ENCODE measurements around the gene GRSF1.

DNA sequence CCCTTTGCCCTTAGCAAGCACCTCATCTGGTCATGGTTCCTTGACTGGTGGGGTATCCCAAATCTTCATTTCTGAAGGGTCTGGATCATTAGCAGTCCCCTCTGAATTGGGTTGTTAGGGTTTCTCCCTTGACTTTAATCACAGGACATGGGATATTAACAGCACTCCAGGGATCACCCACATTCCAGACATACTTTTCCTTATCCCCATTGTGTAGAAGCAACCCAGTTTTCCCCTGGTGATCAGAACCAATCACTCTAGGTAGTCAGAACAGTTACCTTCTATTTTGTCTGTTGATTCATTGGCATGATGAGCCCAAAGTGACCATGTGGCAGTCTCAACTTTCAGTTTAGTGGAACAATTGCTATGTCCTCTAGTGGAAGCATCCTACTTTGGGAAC, 29.1 kb upstream of the GRSF1 start:
- TF ChIP-seq POLR2A (IDR thresholded peaks at IDR 0.05; ENCODE audit: low read depth, low read length) (no peak), SPI1 (IDR thresholded peaks at IDR 0.05; ENCODE audit: low read depth, low read length) (no peak)
